Activated CD4-positive, alpha-beta memory T cell treated with anti-CD3 and anti-CD28 coated beads, Interleukin-2, amount 10 ng/mL, durations not matched to agents 7 days and 5 days (primary cell): ENCODE results near the gene MKX. TPM values are rescaled to one million over a fixed set of nuclear protein-coding genes. Genes with fewer than 3 reads are reported as not detected.
"Not testable (repeated sequence)": the region's sequence is repeated elsewhere in the genome, so short reads cannot be mapped to it uniquely, and the experiment has no call there.

ENCODE experiments used
- CTCF ChIA-PET: fragments of 350-600 bp; sonication (Branson Sonifier 250); formaldehyde crosslinking; loops from one replicate; lab custom pipeline; 2021; ENCODE audit warnings: antibody characterized with exemption, inconsistent platforms; lab: Charles Lee
- POLR2A ChIA-PET: fragments of 350-600 bp; sonication (Branson Sonifier 250); formaldehyde crosslinking; loops from one replicate; lab custom pipeline; 2021; ENCODE audit warnings: antibody characterized with exemption; lab: Charles Lee
- DNase-seq: peaks from one replicate; pipeline ENCODE4 v3.0.0-alpha.2; 2020
- H3K27ac Mint-ChIP-seq: one replicate; pipeline ENCODE4 v1.8.0; 2021; ENCODE audit warnings: mild to moderate bottlenecking, mixed read lengths
- H3K27me3 Mint-ChIP-seq: one replicate; pipeline ENCODE4 v1.8.0; 2021; ENCODE audit warnings: mixed read lengths
- H3K36me3 Mint-ChIP-seq: one replicate; pipeline ENCODE4 v1.8.0; 2021; ENCODE audit warnings: low read depth, mixed read lengths
- H3K4me1 Mint-ChIP-seq: one replicate; pipeline ENCODE4 v1.8.0; 2021; ENCODE audit warnings: mixed read lengths
- H3K4me3 Mint-ChIP-seq: one replicate; pipeline ENCODE4 v1.8.0; 2021; ENCODE audit warnings: mild to moderate bottlenecking, mixed read lengths
- H3K9me3 Mint-ChIP-seq: one replicate; pipeline ENCODE4 v1.8.0; 2021; ENCODE audit warnings: mixed read lengths
- total RNA-seq, 2 experiments: library from RNA; stranded (reverse); gene quantifications; one replicate each; pipeline ENCODE4 v1.2.3, GENCODE V29; 2021

MKX gene
- total RNA-seq, 2 experiments from 2014 or later = 0.23 TPM; not detected in 1

DNA sequence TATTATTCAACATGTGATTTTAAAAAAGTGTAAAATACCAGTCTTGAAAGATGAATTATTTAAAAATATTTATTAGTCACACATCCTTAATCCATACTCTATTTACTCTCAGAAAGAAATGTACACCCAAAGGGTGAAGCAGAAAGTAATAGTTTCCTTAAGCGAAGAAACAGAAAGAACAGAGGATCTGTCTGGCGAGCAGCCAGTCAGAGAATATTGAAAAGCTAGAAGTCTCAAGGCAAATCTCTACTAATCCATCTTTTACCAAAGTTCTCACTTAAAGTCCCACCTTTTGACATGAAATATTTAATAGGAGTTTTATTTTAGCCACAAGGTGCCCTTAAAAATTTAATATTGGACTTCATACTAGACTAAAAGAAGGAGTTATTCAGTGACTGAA, 46.7 kb downstream of the MKX start:
- DNase-seq = no peak
- Mint-ChIP-seq H3K4me1 (no peaks in the 10 kb centered on the region), H3K9me3 (no peaks in the 10 kb centered on the region), H3K27me3 (peaks cover 21% of the 10 kb centered on the region), H3K36me3 (no peaks in the 10 kb centered on the region), H3K4me3 (no peak overlapping the region), H3K27ac (no peak overlapping the region)
- ChIA-PET POLR2A (no interaction called here), CTCF (no interaction called here)

DNA sequence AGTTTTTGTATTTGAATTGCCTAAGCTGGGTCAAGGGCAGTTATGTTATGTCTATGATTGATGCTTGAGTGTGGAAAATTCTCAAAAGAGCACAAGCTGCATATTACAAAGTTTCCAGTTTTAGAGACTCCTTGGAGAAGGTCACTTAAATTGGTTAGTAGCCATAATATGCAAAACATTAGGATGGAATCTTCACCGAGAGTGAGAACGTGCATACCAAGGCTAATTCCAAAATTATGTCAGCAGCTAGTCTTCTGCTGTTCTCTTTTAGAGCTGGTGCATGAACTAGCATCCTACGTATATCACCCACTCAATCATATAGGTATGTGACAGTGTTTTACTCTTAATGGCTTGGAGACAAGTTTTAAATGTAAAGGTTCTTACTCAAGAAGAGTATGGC, 49.2 kb downstream of the MKX start:
- H3K36me3 Mint-ChIP-seq = no peaks in the 10 kb centered on the region
- no peaks in the 10 kb centered on the region for H3K9me3 Mint-ChIP-seq
- ChIA-PET POLR2A (no interaction called here), CTCF (interaction anchor here (0.5 kb wide), 1 partner anchor 18 kb away, joined by 3 read pairs; no protein-coding TSS in a partner anchor)
- H3K27ac Mint-ChIP-seq = no peak overlapping the region
- no peaks in the 10 kb centered on the region for H3K4me1 Mint-ChIP-seq
- no peak overlapping the region for H3K4me3 Mint-ChIP-seq
- no peak for DNase-seq
- peaks cover 21% of the 10 kb centered on the region for H3K27me3 Mint-ChIP-seq

GRCh38 chr10:27695706-27696105, 49.9 kb downstream of the MKX start:
- H3K27ac Mint-ChIP-seq = no peak overlapping the region
- DNase-seq = no peak
- POLR2A ChIA-PET = no interaction called here
- H3K4me1 Mint-ChIP-seq = no peaks in the 10 kb centered on the region
- H3K27me3 Mint-ChIP-seq = peaks cover 21% of the 10 kb centered on the region
- no peak overlapping the region for H3K4me3 Mint-ChIP-seq
- H3K9me3 Mint-ChIP-seq = no peaks in the 10 kb centered on the region
- CTCF ChIA-PET = no interaction called here
- H3K36me3 Mint-ChIP-seq = no peaks in the 10 kb centered on the region

DNA sequence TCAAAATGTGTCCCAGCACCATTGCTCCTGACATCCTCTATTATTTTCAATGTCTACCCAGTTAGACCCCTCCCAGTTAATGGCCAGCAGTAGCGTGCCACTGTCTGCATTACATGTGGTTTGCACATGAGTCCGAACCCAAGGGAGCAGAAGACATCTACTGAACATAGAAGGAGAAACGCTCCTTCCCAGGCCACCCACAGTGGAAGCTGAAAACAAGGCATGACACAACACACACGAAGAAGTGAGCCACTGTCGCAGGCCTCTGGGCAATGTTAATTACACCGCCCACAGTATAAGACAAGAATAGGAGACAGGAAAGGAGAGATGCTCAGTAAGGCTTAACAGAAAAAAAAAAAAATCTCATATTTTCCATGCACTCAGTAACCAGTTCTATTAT, 50.5 kb downstream of the MKX start:
- no peak overlapping the region for H3K4me3 Mint-ChIP-seq
- no peaks in the 10 kb centered on the region for H3K36me3 Mint-ChIP-seq
- H3K4me1 Mint-ChIP-seq = no peaks in the 10 kb centered on the region
- no peak overlapping the region for H3K27ac Mint-ChIP-seq
- ChIA-PET POLR2A (no interaction called here), CTCF (no interaction called here)
- no peak for DNase-seq
- peaks cover 20% of the 10 kb centered on the region for H3K27me3 Mint-ChIP-seq
- H3K9me3 Mint-ChIP-seq = no peaks in the 10 kb centered on the region

- DNase-seq = no peak
- H3K27me3 Mint-ChIP-seq = peaks cover 14% of the 10 kb centered on the region
- H3K4me1 Mint-ChIP-seq = no peaks in the 10 kb centered on the region
- CTCF ChIA-PET = no interaction called here
- no peak overlapping the region for H3K4me3 Mint-ChIP-seq
- H3K9me3 Mint-ChIP-seq = no peaks in the 10 kb centered on the region
- no peaks in the 10 kb centered on the region for H3K36me3 Mint-ChIP-seq
- POLR2A ChIA-PET = no interaction called here
- H3K27ac Mint-ChIP-seq = no peak overlapping the region
Measured at GRCh38 chr10:27692663-27693062, 53.0 kb downstream of the MKX start.

GRCh38 chr10:27688991-27689390, 56.6 kb downstream of the MKX start:
- H3K4me3 Mint-ChIP-seq = no peak overlapping the region

GRCh38 chr10:27688276-27688675, 57.3 kb downstream of the MKX start:
- no peak overlapping the region for H3K4me3 Mint-ChIP-seq
- POLR2A ChIA-PET = no interaction called here
- CTCF ChIA-PET = no interaction called here

More at GRCh38 chr10:27688991-27689390, 56.6 kb downstream of the MKX start:
- no peak for DNase-seq
- ChIA-PET CTCF (no interaction called here), POLR2A (no interaction called here)
- Mint-ChIP-seq H3K27ac (no peak overlapping the region), H3K9me3 (no peaks in the 10 kb centered on the region), H3K36me3 (no peaks in the 10 kb centered on the region), H3K4me1 (no peaks in the 10 kb centered on the region), H3K27me3 (peaks cover 8% of the 10 kb centered on the region)

DNA sequence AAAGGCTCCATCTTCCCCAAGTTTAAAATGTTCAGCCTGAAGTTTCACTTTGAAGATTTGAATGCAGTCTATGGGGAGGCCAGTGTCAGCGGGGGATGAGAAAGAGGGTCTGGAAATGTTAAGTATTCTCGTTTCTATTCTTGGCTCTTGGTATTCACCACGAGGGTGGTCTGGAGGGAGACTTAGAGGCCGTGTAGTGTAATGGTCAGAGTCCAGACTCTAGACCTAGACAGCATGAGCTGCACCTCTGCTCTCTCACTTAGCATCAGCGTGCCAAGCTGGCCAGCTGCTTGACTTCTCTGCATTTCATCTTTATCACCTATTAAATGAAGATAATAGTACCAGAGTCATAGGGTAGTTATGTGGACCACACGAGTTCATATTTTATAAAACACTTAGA, 57.9 kb downstream of the MKX start:
- Mint-ChIP-seq H3K36me3 (no peaks in the 10 kb centered on the region), H3K27ac (no peak overlapping the region), H3K27me3 (peaks cover 8% of the 10 kb centered on the region), H3K4me3 (no peak overlapping the region), H3K9me3 (no peaks in the 10 kb centered on the region), H3K4me1 (no peaks in the 10 kb centered on the region)
- DNase-seq = no peak
- CTCF ChIA-PET = no interaction called here
- POLR2A ChIA-PET = no interaction called here

More at GRCh38 chr10:27688276-27688675, 57.3 kb downstream of the MKX start:
- Mint-ChIP-seq H3K9me3 (no peaks in the 10 kb centered on the region), H3K4me1 (no peaks in the 10 kb centered on the region), H3K27me3 (peaks cover 8% of the 10 kb centered on the region), H3K36me3 (no peaks in the 10 kb centered on the region), H3K27ac (no peak overlapping the region)
- DNase-seq = no peak

DNA sequence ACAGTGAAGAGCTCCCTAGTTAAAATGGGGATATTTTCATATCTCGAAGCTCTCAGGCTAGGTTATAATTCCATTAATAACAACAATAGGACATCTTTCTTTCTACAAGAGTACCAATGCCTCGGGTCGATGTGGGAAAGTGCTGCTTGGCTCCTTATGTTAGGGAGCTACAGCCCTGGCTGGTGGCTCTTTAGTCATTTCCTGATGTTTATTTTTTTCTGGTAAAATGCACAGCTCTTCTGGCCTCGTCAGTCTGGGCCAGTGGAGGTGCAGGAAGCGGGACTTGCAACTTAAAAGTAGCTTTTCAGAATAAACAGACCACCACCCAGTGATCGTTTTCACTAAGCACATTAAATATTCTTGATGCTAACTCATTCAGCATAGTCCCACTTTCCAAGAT, 58.3 kb downstream of the MKX start:
- DNase-seq = no peak
- Mint-ChIP-seq H3K9me3 (no peaks in the 10 kb centered on the region), H3K36me3 (no peaks in the 10 kb centered on the region), H3K27ac (no peak overlapping the region), H3K27me3 (peaks cover 8% of the 10 kb centered on the region), H3K4me3 (no peak overlapping the region), H3K4me1 (no peaks in the 10 kb centered on the region)
- CTCF ChIA-PET = no interaction called here
- POLR2A ChIA-PET = no interaction called here

- DNase-seq = no peak
- Mint-ChIP-seq H3K9me3 (no peaks in the 10 kb centered on the region), H3K36me3 (no peaks in the 10 kb centered on the region), H3K27ac (no peak overlapping the region), H3K4me3 (no peak overlapping the region), H3K27me3 (peaks cover 8% of the 10 kb centered on the region), H3K4me1 (no peaks in the 10 kb centered on the region)
- ChIA-PET CTCF (interaction anchor here (0.7 kb wide), 2 partner anchors 13 to 930 kb away, joined by 3 read pairs; no protein-coding TSS in a partner anchor), POLR2A (no interaction called here)
Measured at GRCh38 chr10:27685681-27686080, 59.9 kb downstream of the MKX start.

DNA sequence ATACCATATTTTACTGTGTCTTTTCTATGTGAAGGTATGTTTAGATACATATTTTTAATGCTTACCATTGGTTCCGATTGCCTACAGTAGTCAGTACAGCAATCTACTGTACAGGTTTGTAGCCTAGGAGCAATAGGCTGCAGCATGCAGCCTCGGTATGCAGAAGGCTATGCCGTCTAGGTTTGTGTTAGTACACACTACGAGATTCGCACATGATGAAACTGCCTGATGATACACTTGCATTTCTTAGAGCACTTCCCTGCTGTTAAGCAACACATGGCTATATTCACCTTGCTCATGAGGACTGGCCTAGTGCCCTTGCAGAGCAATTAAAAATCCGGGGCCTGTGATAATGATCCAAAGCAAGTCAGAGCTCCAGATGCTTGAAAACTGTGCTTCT, 62.4 kb downstream of the MKX start:
- no peaks in the 10 kb centered on the region for H3K4me1 Mint-ChIP-seq
- no peak overlapping the region for H3K27ac Mint-ChIP-seq
- POLR2A ChIA-PET = no interaction called here
- CTCF ChIA-PET = no interaction called here
- H3K4me3 Mint-ChIP-seq = no peak overlapping the region
- no peaks in the 10 kb centered on the region for H3K36me3 Mint-ChIP-seq
- DNase-seq = no peak
- H3K27me3 Mint-ChIP-seq = peaks cover 5% of the 10 kb centered on the region
- H3K9me3 Mint-ChIP-seq = no peaks in the 10 kb centered on the region

- H3K4me1 Mint-ChIP-seq, H3K27me3 Mint-ChIP-seq, POLR2A ChIA-PET, H3K27ac Mint-ChIP-seq, DNase-seq, CTCF ChIA-PET, H3K9me3 Mint-ChIP-seq, H3K4me3 Mint-ChIP-seq, H3K36me3 Mint-ChIP-seq: not testable (repeated sequence)
Measured at GRCh38 chr10:27681795-27682194, 63.8 kb downstream of the MKX start.

- ChIA-PET POLR2A (no interaction called here), CTCF (no interaction called here)
- Mint-ChIP-seq H3K4me1 (no peaks in the 10 kb centered on the region), H3K4me3 (no peak overlapping the region), H3K27ac (no peak overlapping the region), H3K27me3 (peaks cover 2% of the 10 kb centered on the region), H3K9me3 (no peaks in the 10 kb centered on the region), H3K36me3 (no peaks in the 10 kb centered on the region)
- no peak for DNase-seq
Measured at GRCh38 chr10:27680691-27681605, 64.7 kb downstream of the MKX start.
